Astrocyte (in vitro differentiated cells and primary cell): Measurements from ENCODE around the gene KRTAP5-1. TPM values are rescaled to one million over a fixed set of nuclear protein-coding genes. Genes with fewer than 3 reads are reported as not detected.

ENCODE experiments used
- DNase-seq: peaks from one replicate; pipeline ENCODE4 v3.0.0-alpha.2; 2010; ENCODE audit warnings: low read depth
- FAIRE-seq: peaks from 2 replicates; lab custom pipeline; 2011; peaks lifted over from hg19 to GRCh38; lab: Jason Lieb, UNC
- H2AFZ ChIP-seq: 2 replicates; pipeline ENCODE4 v1.6.0; 2012; ENCODE audit warnings: low read depth, low read length, inconsistent platforms
- H3K27ac ChIP-seq: 2 replicates; pipeline ENCODE4 v1.5.1; 2011; ENCODE audit warnings: low read depth, low read length, inconsistent platforms
- H3K27me3 ChIP-seq: 2 replicates; pipeline ENCODE4 v1.6.0; 2011; ENCODE audit warnings: low read length, inconsistent platforms; ENCODE audit not compliant: insufficient read depth
- H3K36me3 ChIP-seq: 2 replicates; pipeline ENCODE4 v1.5.1; 2011; ENCODE audit warnings: low read length, inconsistent platforms; ENCODE audit not compliant: insufficient read depth
- H3K4me1 ChIP-seq: 2 replicates; pipeline ENCODE4 v1.5.1; 2011; ENCODE audit warnings: low read length, inconsistent platforms; ENCODE audit not compliant: insufficient read depth
- H3K4me2 ChIP-seq: 2 replicates; pipeline ENCODE4 v1.6.0; 2012; ENCODE audit warnings: low read length, inconsistent platforms
- H3K4me3 ChIP-seq: 2 replicates; pipeline ENCODE4 v1.5.1; 2011; ENCODE audit warnings: low read depth, mild to moderate bottlenecking, low read length, inconsistent platforms; ENCODE audit not compliant: insufficient read depth
- H3K79me2 ChIP-seq: 2 replicates; pipeline ENCODE4 v1.6.0; 2012; ENCODE audit warnings: mild to moderate bottlenecking, low read length, inconsistent platforms; ENCODE audit not compliant: insufficient read depth
- H3K9ac ChIP-seq: 2 replicates; pipeline ENCODE4 v1.6.0; 2012; ENCODE audit warnings: mild to moderate bottlenecking, low read length, inconsistent platforms
- H3K9me3 ChIP-seq: 2 replicates; pipeline ENCODE4 v1.5.1; 2012; ENCODE audit warnings: low read depth, mild to moderate bottlenecking, low read length, inconsistent platforms; ENCODE audit not compliant: insufficient read depth
- H4K20me1 ChIP-seq: 2 replicates; pipeline ENCODE4 v1.6.0; 2012; ENCODE audit warnings: low read length, inconsistent platforms; ENCODE audit not compliant: insufficient read depth
- H3K27ac Mint-ChIP-seq: one replicate; pipeline ENCODE4 v1.8.0; 2021; ENCODE audit warnings: mild to moderate bottlenecking, mixed read lengths; ENCODE audit not compliant: unreplicated experiment
- H3K27me3 Mint-ChIP-seq: one replicate; pipeline ENCODE4 v1.8.0; 2021; ENCODE audit warnings: low read depth, mixed read lengths; ENCODE audit not compliant: unreplicated experiment
- H3K36me3 Mint-ChIP-seq: one replicate; pipeline ENCODE4 v1.8.0; 2021; ENCODE audit warnings: low read depth, mixed read lengths; ENCODE audit not compliant: unreplicated experiment
- H3K4me1 Mint-ChIP-seq: one replicate; pipeline ENCODE4 v1.8.0; 2021; ENCODE audit warnings: low read depth, mixed read lengths; ENCODE audit not compliant: unreplicated experiment
- H3K4me3 Mint-ChIP-seq: one replicate; pipeline ENCODE4 v1.8.0; 2021; ENCODE audit warnings: mild to moderate bottlenecking, moderate library complexity, mixed read lengths; ENCODE audit not compliant: unreplicated experiment
- H3K9me3 Mint-ChIP-seq: one replicate; pipeline ENCODE4 v1.8.0; 2021; ENCODE audit warnings: mild to moderate bottlenecking, mixed read lengths; ENCODE audit not compliant: unreplicated experiment
- EZH2 ChIP-seq: IDR thresholded peaks from 2 replicates; pipeline ENCODE4 v1.6.1; 2012; ENCODE audit warnings: mild to moderate bottlenecking, low read length, inconsistent platforms; ENCODE audit not compliant: insufficient read depth
- total RNA-seq: library from RNA; stranded (reverse); gene quantifications from 2 replicates; pipeline ENCODE4 v1.2.1, GENCODE V29; 2021
- TF ChIP-seq, protein P1 (sequence below): IDR thresholded peaks from 2 replicates; pipeline ENCODE4 v1.5.1; 2011; ENCODE audit warnings: low read depth, mild to moderate bottlenecking, inconsistent platforms, low read length, moderate library complexity; ENCODE audit not compliant: insufficient read depth

The KRTAP5-1 gene
- total RNA-seq, 1 donor from 2014 or later = not detected

DNA sequence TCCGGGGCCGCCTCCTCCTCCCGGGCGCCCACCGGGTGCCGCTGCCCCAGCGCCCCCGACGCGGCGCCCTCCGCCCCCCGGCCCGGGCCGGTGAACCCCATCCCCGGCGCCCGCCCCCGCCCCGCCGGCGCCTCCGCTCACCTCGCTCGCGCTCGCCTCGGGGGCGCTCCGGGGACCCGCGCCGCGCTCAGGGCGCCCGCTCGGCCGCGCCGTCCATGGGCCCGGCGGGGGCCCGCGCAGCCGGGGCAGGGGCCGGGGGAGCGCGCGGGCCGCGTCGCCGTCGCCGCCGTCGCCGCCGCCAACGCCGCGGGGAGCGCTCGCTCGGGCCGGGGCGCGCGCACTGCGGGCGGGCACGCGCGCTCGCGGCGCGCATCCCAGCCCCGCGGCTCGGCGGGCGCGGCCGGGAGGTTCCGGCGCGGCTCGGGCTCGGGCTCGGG is 13.3 kb downstream of the KRTAP5-1 start:
- TF ChIP-seq, protein P1, sequence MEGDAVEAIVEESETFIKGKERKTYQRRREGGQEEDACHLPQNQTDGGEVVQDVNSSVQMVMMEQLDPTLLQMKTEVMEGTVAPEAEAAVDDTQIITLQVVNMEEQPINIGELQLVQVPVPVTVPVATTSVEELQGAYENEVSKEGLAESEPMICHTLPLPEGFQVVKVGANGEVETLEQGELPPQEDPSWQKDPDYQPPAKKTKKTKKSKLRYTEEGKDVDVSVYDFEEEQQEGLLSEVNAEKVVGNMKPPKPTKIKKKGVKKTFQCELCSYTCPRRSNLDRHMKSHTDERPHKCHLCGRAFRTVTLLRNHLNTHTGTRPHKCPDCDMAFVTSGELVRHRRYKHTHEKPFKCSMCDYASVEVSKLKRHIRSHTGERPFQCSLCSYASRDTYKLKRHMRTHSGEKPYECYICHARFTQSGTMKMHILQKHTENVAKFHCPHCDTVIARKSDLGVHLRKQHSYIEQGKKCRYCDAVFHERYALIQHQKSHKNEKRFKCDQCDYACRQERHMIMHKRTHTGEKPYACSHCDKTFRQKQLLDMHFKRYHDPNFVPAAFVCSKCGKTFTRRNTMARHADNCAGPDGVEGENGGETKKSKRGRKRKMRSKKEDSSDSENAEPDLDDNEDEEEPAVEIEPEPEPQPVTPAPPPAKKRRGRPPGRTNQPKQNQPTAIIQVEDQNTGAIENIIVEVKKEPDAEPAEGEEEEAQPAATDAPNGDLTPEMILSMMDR = no peak
- TF ChIP-seq EZH2 = no peak
- Histone ChIP-seq H3K9me3 (no peaks in the 10 kb centered on the region), H3K4me3 (peak overlapping the region; percentile 61), H3K27me3 (peaks cover 14% of the 10 kb centered on the region), H2AFZ (no peak overlapping the region), H3K79me2 (peaks cover 46% of the 10 kb centered on the region), H3K27ac (no peak overlapping the region), H4K20me1 (peaks cover 58% of the 10 kb centered on the region), H3K4me2 (peak overlapping the region; percentile 89), H3K36me3 (no peaks in the 10 kb centered on the region), H3K4me1 (no peaks in the 10 kb centered on the region), H3K9ac (peak overlapping the region; percentile 87)
- no peak overlapping the region for H3K27ac Mint-ChIP-seq
- H3K36me3 Mint-ChIP-seq = peaks cover 3% of the 10 kb centered on the region
- FAIRE-seq (no peak), DNase-seq (no peak)
- H3K9me3 Mint-ChIP-seq = no peaks in the 10 kb centered on the region
- peaks cover 5% of the 10 kb centered on the region for H3K4me1 Mint-ChIP-seq
- peaks cover 16% of the 10 kb centered on the region for H3K27me3 Mint-ChIP-seq
- H3K4me3 Mint-ChIP-seq = no peak overlapping the region

GRCh38 chr11:1570896-1571759 is 14.0 kb downstream of the KRTAP5-1 start:
- Histone ChIP-seq H2AFZ (no peak overlapping the region), H3K27ac (peak overlapping the region; percentile 26), H3K9me3 (no peaks in the 10 kb centered on the region), H3K9ac (peak overlapping the region; percentile 87), H3K4me3 (peak overlapping the region; percentile 61), H3K4me2 (peak overlapping the region; percentile 89), H3K36me3 (no peaks in the 10 kb centered on the region), H3K27me3 (peaks cover 14% of the 10 kb centered on the region), H3K4me1 (no peaks in the 10 kb centered on the region), H3K79me2 (peaks cover 52% of the 10 kb centered on the region), H4K20me1 (peaks cover 64% of the 10 kb centered on the region)
- TF ChIP-seq, protein P1 = no peak
- no peak for TF ChIP-seq EZH2
- peaks cover 5% of the 10 kb centered on the region for H3K4me1 Mint-ChIP-seq
- peak overlapping the region; percentile 84 for H3K4me3 Mint-ChIP-seq
- peaks cover 3% of the 10 kb centered on the region for H3K36me3 Mint-ChIP-seq
- FAIRE-seq = no peak
- DNase-seq = no peak
- no peaks in the 10 kb centered on the region for H3K9me3 Mint-ChIP-seq
- H3K27ac Mint-ChIP-seq = no peak overlapping the region
- peaks cover 11% of the 10 kb centered on the region for H3K27me3 Mint-ChIP-seq

GRCh38 chr11:1570531-1570895 is 14.6 kb downstream of the KRTAP5-1 start:
- H3K9me3 Mint-ChIP-seq = no peaks in the 10 kb centered on the region
- no peak overlapping the region for H3K27ac ChIP-seq
- peaks cover 14% of the 10 kb centered on the region for H3K27me3 ChIP-seq
- FAIRE-seq (no peak), DNase-seq (no peak)
- H3K4me1 ChIP-seq = no peaks in the 10 kb centered on the region
- H3K79me2 ChIP-seq = peaks cover 57% of the 10 kb centered on the region
- peak overlapping the region; percentile 87 for H3K9ac ChIP-seq
- no peaks in the 10 kb centered on the region for H3K9me3 ChIP-seq
- H3K27ac Mint-ChIP-seq = no peak overlapping the region
- H4K20me1 ChIP-seq = peaks cover 70% of the 10 kb centered on the region
- no peaks in the 10 kb centered on the region for H3K36me3 ChIP-seq
- H3K27me3 Mint-ChIP-seq = peaks cover 8% of the 10 kb centered on the region
- H3K4me3 ChIP-seq = peak overlapping the region; percentile 61
- H3K4me3 Mint-ChIP-seq = peak overlapping the region; percentile 84
- peaks cover 5% of the 10 kb centered on the region for H3K4me1 Mint-ChIP-seq
- TF ChIP-seq, protein P1 = no peak
- TF ChIP-seq EZH2 = no peak
- no peak overlapping the region for H2AFZ ChIP-seq
- H3K36me3 Mint-ChIP-seq = peaks cover 3% of the 10 kb centered on the region
- peak overlapping the region; percentile 89 for H3K4me2 ChIP-seq
